Nucleus accumbens (tissue), 56 donors: Measurements from ENCODE around the gene IL6ST.
"Not testable (repeated sequence)": the region's sequence is repeated elsewhere in the genome, so short reads cannot be mapped to it uniquely, and the experiment has no call there.

Experiments
- DNase-seq, 56 donors: peaks; one replicate each; lab custom pipeline; 2025; lab: John Stamatoyannopoulos, UW

Gene IL6ST

DNA sequence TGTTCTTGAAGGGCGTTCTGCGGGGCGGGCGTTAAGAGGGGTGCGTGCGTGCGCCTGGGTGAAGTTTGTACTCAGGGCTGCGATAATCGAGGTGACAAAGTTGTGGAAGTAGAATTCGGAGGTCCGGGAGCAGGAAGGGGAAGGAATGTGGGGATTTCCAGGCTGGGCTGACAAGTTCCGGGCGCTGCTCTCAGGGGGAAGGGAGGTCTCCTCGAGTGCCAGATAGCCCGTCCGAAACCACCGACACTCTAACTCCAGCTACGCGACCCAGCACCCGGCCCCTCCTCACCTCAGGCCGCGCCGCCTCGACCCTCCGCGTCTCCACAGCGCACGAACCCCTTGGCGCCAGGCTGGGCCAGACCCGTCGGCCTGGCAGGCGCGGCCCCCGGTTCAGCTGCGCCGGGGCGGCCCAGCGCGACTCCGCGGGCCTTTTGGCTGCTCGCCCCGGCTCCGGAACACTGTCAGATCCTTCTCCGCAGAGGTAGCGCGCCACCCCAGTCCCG, at the start of gene IL6ST:
IL6ST (minus strand) TSS at position 469 of the 503 bp plus-strand sequence. CDS start 18,685 bp downstream, outside the sequence.
- DNase-seq: peak in 16 of 56 donors; percentile 35 to 86 (median 71)

- DNase-seq: no peak
Measured at GRCh38 chr5:56039985-56040384, 45.2 kb upstream of the IL6ST start.

DNA sequence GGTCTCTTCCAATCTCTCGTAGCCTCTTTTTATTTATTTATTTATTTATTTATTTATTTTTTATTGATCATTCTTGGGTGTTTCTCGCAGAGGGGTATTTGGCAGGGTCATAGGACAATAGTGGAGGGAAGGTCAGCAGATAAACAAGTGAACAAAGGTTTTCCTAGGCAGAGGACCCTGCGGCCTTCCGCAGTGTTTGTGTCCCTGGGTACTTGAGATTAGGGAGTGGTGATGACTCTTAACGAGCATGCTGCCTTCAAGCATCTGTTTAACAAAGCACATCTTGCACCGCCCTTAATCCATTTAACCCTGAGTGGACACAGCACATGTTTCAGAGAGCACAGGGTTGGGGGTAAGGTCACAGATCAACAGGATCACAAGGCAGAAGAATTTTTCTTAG, 43.4 kb upstream of the IL6ST start:
- DNase-seq: not testable (repeated sequence)

DNA sequence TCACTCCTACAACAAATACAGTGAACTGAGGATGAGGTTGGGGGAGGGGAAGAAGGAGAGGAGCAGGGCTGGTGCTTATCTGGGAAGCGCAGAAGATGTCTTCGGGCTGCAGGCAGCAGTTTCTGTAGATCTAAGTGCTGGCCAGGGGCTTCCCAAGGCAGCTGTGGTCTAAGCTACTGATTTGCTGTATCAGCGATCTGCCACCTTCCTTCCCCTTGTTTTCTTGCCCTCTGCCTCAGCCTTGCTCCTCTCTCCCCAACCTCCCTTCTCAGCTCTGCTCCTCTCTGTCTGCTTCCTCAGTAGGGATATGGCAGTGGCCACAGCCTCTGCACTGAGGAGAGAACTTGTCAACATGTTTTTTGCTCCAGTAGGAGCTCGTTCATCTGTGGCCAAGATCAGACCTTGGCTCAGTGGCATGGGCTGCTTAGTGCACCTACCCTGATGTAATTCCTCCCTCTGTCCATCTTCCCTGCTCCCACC, 42.8 kb upstream of the IL6ST start:
- peak in 14 of 56 donors; percentile 0 to 48 (median 4) for DNase-seq

GRCh38 chr5:56035394-56035793, 40.6 kb upstream of the IL6ST start:
- not testable (repeated sequence) for DNase-seq

GRCh38 chr5:56029871-56030630, 35.3 kb upstream of the IL6ST start:
- DNase-seq: not testable (repeated sequence)

GRCh38 chr5:56029457-56029856, 34.7 kb upstream of the IL6ST start:
- DNase-seq: no peak

DNA sequence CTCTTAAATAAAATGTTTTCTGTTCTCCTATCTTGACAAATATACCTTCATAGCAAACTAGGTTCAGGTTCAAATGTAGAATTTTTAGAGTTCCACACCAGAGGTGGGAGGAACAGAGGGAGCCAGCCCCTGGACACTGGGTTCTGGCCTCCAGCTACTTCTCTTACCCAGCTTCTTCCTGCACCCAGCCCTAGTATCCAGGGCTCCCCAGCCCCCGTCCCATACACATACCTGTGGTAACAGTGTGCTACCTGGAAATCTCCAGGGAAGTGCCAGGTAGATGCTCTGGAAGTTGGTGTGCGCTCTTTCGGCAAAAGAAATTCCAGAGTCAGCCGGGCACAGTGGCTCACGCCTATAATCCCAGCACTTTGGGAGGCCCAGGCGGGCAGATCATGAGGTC, 33.9 kb upstream of the IL6ST start:
- DNase-seq: no peak

DNA sequence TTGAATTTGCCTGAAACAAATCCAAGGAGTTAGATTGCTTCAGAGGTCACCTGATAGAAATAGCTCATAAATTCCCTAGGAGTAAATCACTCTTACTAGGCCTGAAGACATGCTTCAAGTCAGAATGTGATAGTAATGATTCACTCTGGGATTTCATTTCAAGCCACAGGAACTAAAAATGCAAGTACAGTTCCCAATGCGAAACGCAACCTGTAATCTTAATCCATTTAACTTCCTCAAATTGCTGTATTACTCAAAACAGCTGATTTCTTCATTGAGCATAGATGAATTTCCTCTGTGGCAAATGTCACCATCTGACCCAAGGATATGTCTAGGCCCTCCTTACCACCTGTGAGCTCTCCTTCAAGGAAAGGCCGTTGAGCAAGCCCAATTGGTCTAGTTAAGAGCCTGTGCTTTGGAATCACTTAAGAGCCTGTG, 32.1 kb upstream of the IL6ST start:
- no peak for DNase-seq

- no peak for DNase-seq
Measured at GRCh38 chr5:56025151-56025885, 30.6 kb upstream of the IL6ST start.

- no peak for DNase-seq
Measured at GRCh38 chr5:56024810-56025150, 30.0 kb upstream of the IL6ST start.

DNA sequence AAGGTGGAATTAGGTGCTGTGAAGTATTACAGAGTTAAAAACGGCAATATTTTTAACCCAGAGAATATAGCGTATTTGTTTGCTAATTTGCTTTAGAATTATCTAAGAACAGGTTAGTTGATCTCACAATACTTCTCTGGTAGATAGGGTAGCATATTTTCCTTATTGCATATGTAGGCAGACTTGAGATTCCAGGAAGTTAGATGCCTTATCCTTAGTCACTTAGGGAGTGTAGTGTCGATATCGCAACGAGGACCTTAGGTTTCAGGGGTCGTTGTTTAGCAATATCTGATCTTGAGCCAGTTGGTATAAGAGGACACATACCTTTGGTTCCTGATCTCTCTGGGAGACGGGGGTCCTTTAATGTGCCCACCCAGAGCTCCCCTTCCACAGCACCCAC, 28.5 kb upstream of the IL6ST start:
- no peak for DNase-seq

DNA sequence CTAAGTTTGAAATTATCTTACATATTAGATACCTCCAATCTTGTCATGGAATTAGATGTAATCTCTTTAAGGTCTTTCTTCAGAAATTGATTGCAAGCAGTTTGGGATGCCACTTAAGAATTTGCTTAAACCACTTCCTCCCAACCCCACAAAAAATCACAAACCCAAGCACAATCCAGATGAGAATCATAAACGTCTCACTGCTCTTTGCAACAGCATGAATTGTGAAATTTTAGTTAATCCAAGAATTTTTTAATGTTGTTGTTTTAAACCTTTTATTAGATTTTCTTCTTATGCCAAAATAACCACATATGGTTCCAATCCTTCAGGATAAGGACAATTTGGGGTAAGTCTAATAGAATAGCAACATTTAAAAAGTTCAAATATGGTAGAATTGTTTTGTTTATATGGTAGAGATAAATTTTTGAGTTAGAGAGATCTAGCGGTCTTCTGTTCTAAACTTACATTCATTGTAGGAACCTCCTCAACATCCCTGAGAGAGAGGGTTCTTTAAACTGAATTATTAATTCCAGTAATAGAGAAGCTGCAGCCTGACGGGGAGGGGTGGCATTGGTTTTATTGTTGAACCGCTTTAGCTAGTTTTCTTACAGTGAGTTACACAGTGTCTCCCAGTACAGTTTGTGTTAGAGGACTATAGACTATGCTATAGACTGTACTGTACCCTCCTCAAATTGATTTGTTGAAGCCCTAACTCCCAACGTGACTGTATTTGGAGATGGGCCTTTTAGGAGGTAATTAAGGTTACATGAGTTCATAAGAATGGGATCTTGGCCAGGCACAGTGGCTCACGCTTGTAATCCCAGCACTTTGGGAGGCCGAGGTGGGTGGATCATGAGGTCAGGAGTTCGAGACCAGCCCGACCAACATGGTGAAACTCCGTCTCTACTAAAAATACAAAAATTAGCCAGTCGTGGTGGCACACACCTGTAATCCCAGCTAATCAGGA, 24.8 kb upstream of the IL6ST start:
- no peak for DNase-seq

DNA sequence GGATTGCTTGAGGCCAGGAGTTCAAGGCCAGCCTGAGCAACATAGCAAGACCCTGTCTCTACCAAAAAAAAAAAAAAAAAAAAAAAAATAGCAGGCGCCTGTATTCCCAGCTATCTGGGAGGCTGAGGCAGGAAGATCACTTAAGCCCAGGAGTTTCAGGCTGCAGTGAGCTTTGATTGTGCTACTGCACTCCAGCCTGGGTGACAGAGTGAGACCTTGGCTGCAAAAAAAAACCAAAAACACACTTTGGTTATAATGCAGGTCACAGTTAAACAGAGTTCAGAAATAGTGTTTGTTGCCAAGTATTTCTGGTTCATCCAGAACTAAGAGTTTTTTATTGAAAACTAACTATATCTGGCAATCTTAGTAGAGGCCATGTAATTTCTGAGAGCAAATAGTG, 24.1 kb upstream of the IL6ST start:
- DNase-seq: no peak

DNA sequence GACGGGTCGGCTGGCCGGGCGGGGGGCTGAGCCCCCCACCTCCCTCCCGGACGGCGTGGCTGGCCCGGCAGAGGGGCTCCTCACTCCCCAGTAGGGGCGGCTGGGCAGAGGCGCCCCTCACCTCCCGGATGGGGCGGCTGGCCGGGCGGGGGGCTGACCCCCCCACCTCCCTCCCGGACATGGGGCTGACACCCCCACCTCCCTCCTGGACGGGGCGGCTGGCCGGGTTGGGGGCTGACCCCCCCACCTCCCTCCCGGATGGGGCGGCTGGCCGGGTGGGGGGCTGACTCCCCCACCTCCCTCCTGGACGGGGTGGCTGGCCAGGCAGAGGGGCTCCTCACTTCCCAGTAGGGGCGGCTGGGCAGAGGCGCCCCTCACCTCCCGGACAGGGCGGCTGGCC, 19.9 kb upstream of the IL6ST start:
- not testable (repeated sequence) for DNase-seq

GRCh38 chr5:56013939-56014338, 19.2 kb upstream of the IL6ST start:
- not testable (repeated sequence) for DNase-seq

DNA sequence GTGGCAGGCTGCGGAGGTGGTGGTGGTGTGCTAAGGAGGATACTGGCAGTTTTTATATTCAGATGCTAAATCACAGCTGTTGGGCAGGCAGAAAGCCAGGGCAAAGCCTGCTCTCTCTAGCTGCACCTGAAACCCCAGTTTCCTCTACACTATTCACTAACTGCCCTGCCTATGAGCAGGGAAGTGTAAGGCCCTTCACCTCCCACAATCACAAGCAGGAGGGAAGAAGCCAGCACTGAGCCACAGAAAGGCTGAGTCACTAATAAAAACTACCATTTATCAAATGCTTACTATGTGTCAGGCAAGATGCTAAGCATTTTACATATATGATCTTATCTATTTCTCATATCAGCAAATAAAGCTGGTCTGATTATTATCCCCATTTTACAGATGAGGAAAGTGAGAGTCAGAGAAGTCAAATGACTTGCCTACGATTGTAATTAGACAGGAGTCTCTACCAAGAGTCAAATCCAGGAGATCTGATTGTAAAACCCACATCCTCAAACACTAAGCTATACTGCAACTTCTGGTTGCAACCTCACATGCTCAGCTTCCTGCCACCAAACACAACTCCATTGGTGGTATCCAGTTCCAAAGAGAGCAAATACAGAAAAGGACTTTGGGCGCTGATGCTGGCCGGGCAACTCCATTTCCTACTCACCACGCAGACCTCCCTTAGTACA, 17.7 kb upstream of the IL6ST start:
- DNase-seq: no peak

- no peak for DNase-seq
Measured at GRCh38 chr5:56011835-56012234, 17.1 kb upstream of the IL6ST start.

DNA sequence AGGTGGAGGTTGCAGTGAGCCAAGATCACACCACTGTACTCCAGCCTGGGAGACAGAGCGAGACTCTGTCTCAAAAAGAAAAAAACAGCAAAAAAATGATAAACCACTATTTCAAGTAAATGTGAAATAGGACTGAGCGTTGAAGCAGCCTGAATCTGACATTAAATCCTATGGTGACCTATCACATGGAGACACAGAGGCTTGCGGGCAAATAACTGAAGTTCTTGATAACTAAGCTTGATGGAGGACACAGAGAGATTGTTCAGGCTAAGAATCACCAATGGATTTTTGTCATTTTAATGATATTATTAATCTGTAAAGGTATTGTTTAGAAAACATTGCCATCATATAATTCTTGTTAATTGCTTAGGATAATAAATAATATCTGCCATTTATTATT, 15.7 kb upstream of the IL6ST start:
- DNase-seq: no peak

DNA sequence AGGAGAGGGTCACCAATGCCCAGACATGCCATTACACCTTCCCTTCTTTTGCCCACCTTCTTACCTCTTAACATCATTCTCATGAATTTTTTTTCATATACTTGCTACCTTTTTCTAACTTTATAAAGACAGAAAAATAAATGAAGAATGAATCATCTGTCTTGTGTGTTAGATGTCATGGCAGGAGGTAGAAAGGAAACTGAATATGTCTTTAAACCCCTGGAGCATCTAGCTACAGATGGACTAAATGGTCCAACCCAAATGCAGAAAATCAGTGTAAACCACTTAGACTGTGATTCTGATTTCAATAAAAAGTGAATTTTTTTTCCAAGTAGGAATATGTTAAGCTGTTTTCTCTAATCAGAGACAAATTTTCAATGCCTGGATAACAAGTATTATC, 11.8 kb upstream of the IL6ST start:
- no peak for DNase-seq
